T-helper 1 cell (primary cell): ENCODE results near the gene SEPTIN2.
"Not testable (repeated sequence)": the region's sequence is repeated elsewhere in the genome, so short reads cannot be mapped to it uniquely, and the experiment has no call there.

Experiments
- DNase-seq, 5 donors: peaks; one replicate each; pipeline ENCODE4 v3.0.0-alpha.2; 2012 to 2020
- total RNA-seq, 4 donors: gene quantifications; one replicate each; lab custom pipeline; 2026; lab: John Stamatoyannopoulos, UW

Gene SEPTIN2
- total RNA-seq = 127 to 246 (median 168) reads per million in 4 donors

DNA sequence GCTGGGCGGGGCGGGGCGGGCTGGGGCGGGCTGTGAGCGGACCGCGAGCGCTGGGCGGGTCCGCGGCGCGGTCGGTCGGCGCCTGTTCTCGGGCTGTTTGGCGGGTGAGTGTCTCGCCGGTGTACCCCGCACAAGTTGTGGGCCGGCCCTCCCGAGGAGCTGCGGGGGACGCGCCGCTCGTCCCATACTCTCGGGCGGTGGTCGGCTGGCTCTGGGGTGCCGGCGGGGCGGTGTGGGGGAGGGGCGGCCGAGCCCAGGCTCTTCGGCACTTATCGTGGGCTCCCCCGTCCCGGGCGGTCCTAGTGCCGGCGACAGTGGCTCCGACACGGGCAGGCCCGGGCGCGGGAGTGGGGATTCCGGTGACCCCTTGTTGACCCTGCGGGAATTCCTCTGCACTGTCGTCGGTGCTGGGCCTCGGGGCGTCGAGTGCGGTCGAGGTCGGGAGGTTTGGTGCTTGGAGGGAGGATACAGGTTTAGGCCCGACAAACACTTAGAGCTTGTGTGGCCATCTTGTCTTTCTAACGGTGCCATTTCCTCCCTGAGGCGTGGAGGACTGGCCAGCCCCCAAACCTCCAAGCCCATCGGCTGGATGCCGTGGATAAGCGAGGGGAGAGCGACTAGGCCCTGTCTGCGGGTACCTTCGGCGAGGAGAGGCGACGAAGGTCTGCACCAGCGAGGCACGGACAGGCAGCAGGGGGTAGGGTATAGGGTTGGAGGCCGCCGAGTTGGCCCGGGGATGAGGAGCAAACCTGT, at the start of gene SEPTIN2:
TSS of gene SEPTIN2 (plus strand) at position 47 of the 753 bp plus-strand sequence. CDS start 8,308 bp downstream, outside the sequence.
- DNase-seq = peak in 3 of 5 donors; percentile 59 to 70 (median 68)

GRCh38 chr2:241267249-241268067, 48.3 kb upstream of the SEPTIN2 start:
- no peak for DNase-seq

DNA sequence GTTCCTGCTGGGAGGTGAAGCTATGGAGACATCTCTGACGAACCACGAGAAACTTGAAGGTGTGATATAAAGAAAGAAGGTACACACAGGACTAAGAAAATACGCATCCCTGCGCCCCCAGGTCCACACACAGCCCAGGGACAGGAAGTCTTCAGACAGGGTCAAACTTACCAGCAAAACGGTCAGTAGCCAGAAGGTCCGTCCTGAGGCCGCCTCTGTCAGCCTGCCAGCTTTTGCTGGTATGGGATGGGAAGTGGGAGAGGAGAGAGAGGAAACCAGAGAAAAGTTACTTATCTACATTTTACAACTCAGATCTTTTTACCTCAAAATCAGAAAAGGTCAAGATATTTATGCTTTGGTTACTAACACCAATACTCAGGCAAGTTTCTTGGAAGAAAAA, 47.4 kb upstream of the SEPTIN2 start:
- no peak for DNase-seq

- DNase-seq = no peak
Observed at GRCh38 chr2:241268716-241269445, 46.8 kb upstream of the SEPTIN2 start.

GRCh38 chr2:241269707-241270520, 45.8 kb upstream of the SEPTIN2 start:
- DNase-seq = no peak

- no peak for DNase-seq
Observed at GRCh38 chr2:241270531-241270930, 45.2 kb upstream of the SEPTIN2 start.

DNA sequence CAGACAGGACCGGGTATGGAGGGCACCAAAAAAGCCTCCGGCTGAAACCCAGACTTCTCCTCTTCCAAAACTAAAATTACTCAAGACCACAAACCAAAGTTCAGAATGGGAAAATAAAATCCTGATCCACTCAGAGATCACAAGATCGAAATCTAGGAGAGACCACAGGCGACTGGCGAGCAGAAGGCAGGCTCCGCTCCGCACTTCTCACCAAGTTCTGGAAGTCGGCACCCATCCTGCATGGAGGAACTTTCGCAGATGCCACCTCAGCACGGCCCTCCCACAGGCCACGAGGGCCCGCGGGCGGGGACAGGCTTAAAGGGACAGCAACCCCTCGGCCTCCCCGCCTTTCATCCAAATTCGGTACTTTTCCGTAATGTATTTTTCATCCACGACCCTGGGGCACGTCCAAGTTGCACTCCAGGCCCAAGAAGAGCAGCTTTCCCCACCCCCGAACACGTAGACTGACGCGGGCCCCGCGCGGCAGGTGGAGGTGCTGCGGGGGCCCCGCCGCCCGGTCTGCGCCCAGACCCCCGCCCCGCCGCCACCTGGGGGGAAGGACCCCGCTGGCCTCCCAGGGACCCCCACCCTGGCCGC, 43.9 kb upstream of the SEPTIN2 start:
- DNase-seq = peak; percentile 26 to 51 (median 41)

GRCh38 chr2:241272303-241273209, 43.2 kb upstream of the SEPTIN2 start:
- peak; percentile 22 to 50 (median 25) for DNase-seq

GRCh38 chr2:241273210-241274020, 42.3 kb upstream of the SEPTIN2 start:
- DNase-seq = no peak

DNA sequence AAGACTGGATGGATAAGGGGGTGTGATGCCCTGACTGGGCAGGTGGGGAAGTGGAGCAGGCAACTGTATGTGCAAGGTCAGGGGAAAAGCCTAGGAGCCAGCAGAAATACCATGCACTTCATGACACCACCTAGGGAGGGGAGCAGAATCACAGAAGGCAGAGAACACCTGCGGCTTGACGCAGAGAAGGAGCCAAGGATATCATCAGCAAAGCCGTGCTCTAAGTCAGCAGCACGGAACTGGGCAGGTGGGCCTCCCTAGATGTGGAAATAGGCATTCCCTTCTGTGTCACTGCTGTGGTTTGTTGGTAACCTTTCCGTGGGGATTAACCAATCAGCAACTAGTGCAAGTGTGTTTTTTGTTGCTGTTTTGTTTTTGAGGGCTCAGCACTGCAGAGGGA, 41.6 kb upstream of the SEPTIN2 start:
- no peak for DNase-seq

GRCh38 chr2:241275504-241275903, 40.2 kb upstream of the SEPTIN2 start:
- DNase-seq = no peak

GRCh38 chr2:241275910-241276309, 39.8 kb upstream of the SEPTIN2 start:
- DNase-seq = no peak

DNA sequence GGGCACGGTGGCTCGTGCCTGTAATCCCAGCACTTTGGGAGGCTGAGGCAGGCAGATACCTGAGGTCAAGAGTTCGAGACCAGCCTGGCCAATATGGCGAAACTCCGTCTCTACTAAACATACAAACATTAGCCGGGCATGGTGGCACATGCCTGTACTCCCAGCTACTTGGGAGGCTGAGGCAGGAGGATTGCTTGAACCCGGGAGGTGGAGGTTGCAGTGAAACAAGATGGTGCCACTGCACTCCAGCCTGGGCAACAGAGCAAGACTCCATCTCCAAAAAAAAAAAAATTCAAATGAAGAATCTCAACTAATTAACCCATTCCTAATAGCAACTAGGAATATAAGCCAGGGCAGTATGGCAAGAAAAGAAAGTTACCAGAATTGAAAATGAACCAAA, 37.4 kb upstream of the SEPTIN2 start:
- DNase-seq = not testable (repeated sequence)

DNA sequence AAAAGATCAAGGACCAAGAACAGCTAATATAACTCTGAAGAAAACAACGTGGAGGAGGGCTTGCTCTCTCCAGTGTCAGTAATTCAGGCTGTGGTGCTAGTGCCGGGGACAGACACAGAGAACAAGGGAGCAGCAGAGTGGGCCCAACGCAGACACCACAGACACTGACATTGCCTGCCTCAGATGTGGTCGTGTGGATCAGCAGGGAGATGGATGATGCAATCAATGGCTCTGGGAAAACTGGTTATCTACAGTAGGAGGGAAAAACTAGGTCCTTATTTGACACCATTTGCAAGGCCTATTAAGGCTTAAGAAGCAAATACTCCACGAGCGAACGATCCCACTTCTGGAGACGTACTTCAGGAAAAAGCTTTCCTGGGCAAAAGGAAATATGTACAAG, 36.3 kb upstream of the SEPTIN2 start:
- no peak for DNase-seq

GRCh38 chr2:241279828-241280227, 35.9 kb upstream of the SEPTIN2 start:
- DNase-seq = no peak

- DNase-seq = no peak
Observed at GRCh38 chr2:241280291-241280690, 35.4 kb upstream of the SEPTIN2 start.

DNA sequence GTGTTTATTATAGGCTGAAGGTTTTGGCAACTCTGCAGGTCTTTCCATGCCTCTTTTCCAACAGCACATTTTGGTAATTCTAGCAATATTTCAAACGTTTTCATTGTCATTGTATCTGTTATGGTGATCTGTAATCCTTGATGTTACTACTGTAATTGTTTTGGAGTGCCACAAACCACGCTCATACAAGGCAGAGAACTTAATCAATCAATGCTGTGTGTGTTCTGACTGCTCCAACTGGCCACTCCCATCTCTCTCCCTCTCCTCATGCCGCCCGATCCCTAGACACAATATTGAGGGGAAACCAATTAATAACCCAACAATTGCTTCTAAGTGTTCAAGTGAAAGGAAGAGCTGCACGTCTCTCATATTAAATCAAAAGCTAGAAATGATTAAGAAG, 33.2 kb upstream of the SEPTIN2 start:
- DNase-seq = no peak

GRCh38 chr2:241285596-241285995, 30.1 kb upstream of the SEPTIN2 start:
- DNase-seq = no peak

DNA sequence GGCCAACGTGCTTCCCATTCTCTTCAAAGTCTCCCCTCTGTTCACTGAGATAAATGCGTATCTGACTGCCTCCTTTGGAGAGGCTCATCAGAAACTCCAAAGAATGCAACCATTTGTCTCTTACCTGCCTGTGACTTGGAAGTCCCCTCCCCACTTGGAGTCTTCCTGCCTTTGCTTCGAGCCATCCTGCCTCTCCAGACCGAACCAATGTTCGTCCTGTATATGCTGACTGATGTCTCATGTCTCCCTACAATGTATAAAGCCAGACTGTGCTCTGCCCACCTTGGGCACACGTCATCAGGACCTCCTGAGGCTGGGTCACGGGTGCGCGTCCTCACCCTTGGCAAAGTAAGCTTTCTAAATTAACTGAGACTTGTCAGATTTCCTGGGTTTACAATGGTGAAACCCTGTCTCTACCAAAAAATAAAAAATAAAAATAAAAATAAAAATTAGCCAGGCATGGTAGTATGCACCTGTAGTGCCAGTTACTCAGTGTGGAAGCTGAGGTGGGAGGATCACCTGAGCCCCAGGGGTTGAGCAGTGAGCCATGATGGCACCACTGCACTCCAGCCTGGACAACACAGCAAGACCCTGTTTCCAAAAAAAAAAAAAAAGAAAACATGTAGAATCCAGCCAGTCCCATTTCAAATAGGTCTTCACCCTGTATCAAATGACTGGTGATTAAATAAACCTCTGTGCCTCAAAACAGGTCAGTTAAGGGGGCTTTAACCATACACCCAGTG, 29.2 kb upstream of the SEPTIN2 start:
- DNase-seq = no peak
